Hepatocyte (in vitro differentiated cells): ENCODE data around the gene ARHGAP31. TPM values are rescaled to one million over a fixed set of nuclear protein-coding genes. Genes with fewer than 3 reads are reported as not detected.

Experiments used
- DNase-seq: peaks from one replicate; pipeline ENCODE4 v3.0.0-alpha.2; 2016; ENCODE audit warnings: low spot score
- H2AFZ ChIP-seq: fragments of 200-600 bp; sonication (generic); 2 replicates; pipeline ENCODE4 v1.6.0; 2016; ENCODE audit warnings: antibody characterized with exemption, mild to moderate bottlenecking
- H3K27ac ChIP-seq: fragments of 200-600 bp; sonication (generic); 2 replicates; pipeline ENCODE4 v1.5.1; 2016; ENCODE audit warnings: mild to moderate bottlenecking
- H3K27me3 ChIP-seq: fragments of 200-600 bp; sonication (generic); 2 replicates; pipeline ENCODE4 v1.6.1; 2016
- H3K36me3 ChIP-seq: fragments of 200-600 bp; sonication (generic); replicated peaks from 2 replicates; pipeline ENCODE4 v1.5.1; 2016; ENCODE audit warnings: low read depth; ENCODE audit not compliant: insufficient read depth
- H3K4me1 ChIP-seq: fragments of 200-600 bp; sonication (generic); 2 replicates; pipeline ENCODE4 v1.5.1; 2016; ENCODE audit warnings: mild to moderate bottlenecking, moderate library complexity; ENCODE audit not compliant: insufficient read depth
- H3K4me2 ChIP-seq: fragments of 200-600 bp; sonication (generic); 2 replicates; pipeline ENCODE4 v1.6.0; 2016
- H3K4me3 ChIP-seq: fragments of 200-600 bp; sonication (generic); 2 replicates; pipeline ENCODE4 v1.5.1; 2016; ENCODE audit warnings: mild to moderate bottlenecking
- H3K79me2 ChIP-seq: fragments of 200-600 bp; sonication (generic); 2 replicates; pipeline ENCODE4 v1.6.0; 2017; ENCODE audit warnings: mild to moderate bottlenecking
- H3K9me2 ChIP-seq: fragments of 200-600 bp; sonication (generic); replicated peaks from 2 replicates; pipeline ENCODE4 v1.6.0; 2017; ENCODE audit warnings: mild to moderate bottlenecking; ENCODE audit not compliant: insufficient read depth
- H3K9me3 ChIP-seq: fragments of 200-600 bp; sonication (generic); 2 replicates; pipeline ENCODE4 v1.5.1; 2016; ENCODE audit warnings: low read depth, mild to moderate bottlenecking
- H4K20me1 ChIP-seq: fragments of 200-600 bp; sonication (generic); 2 replicates; pipeline ENCODE4 v1.6.0; 2016; ENCODE audit warnings: mild to moderate bottlenecking; ENCODE audit not compliant: insufficient read depth, poor library complexity, severe bottlenecking
- CTCF ChIP-seq: fragments of 200-600 bp; sonication (generic); IDR thresholded peaks from 2 replicates; pipeline ENCODE4 v1.5.1; 2016; ENCODE audit warnings: antibody characterized with exemption, mild to moderate bottlenecking; ENCODE audit not compliant: poor library complexity
- EZH2 ChIP-seq: fragments of 200-600 bp; sonication (generic); IDR thresholded peaks from 2 replicates; pipeline ENCODE4 v1.6.1; 2016; ENCODE audit warnings: antibody characterized with exemption, mild to moderate bottlenecking, borderline replicate concordance
- EZH2phosphoT487 ChIP-seq: fragments of 200-600 bp; sonication (generic); IDR thresholded peaks from one replicate; pipeline ENCODE4 v1.6.1; 2018; ENCODE audit warnings: antibody characterized with exemption, mild to moderate bottlenecking, low read depth, moderate library complexity; ENCODE audit not compliant: unreplicated experiment, severe bottlenecking
- WGBS: methylation state at CpG from one replicate; pipeline ENCODE4 v1.1.6; 2016; ENCODE audit warnings: low lambda C conversion rate; ENCODE audit errors: missing lambda C conversion rate; 5-methylcytosine and 5-hydroxymethylcytosine counted together
- polyA plus RNA-seq: library from polyadenylated mRNA; unstranded; fragments of >200 nt; fragmentation: Nextera tagmentation; extraction: Ambion mirVana; gene quantifications from 2 replicates; pipeline ENCODE4 v1.2.1, GENCODE V29; 2016
- total RNA-seq: library from RNA; depleted of rRNA; stranded (reverse); fragments of >200 nt; gene quantifications from 2 replicates; pipeline ENCODE4 v1.2.3, GENCODE V29; 2014

Gene ARHGAP31
- total and polyA plus RNA-seq, 2 experiments from 2014 or later: 2.9 to 7.3 TPM

- Histone ChIP-seq H3K79me2 (peaks cover 26% of the 10 kb centered on the region), H2AFZ (no peak overlapping the region), H3K4me2 (no peak overlapping the region), H3K9me2 (no peaks in the 10 kb centered on the region), H4K20me1 (no peaks in the 10 kb centered on the region), H3K9me3 (no peaks in the 10 kb centered on the region), H3K4me3 (no peak overlapping the region), H3K27me3 (no peaks in the 10 kb centered on the region), H3K36me3 (no peaks in the 10 kb centered on the region), H3K4me1 (peaks cover 20% of the 10 kb centered on the region), H3K27ac (no peak overlapping the region)
- TF ChIP-seq CTCF: no peak
- no peak for TF ChIP-seq EZH2
- TF ChIP-seq EZH2phosphoT487: no peak
- 90% methylated on average over 3 of the region's 3 CpGs for WGBS
- no peak for DNase-seq
Observed at GRCh38 chr3:119301662-119302061, 7.5 kb downstream of the ARHGAP31 start.

- Histone ChIP-seq H3K4me3 (no peak overlapping the region), H3K9me2 (no peaks in the 10 kb centered on the region), H4K20me1 (no peaks in the 10 kb centered on the region), H3K27ac (no peak overlapping the region), H3K27me3 (no peaks in the 10 kb centered on the region), H3K4me2 (no peak overlapping the region), H3K4me1 (peaks cover 11% of the 10 kb centered on the region), H3K9me3 (no peaks in the 10 kb centered on the region), H2AFZ (no peak overlapping the region), H3K79me2 (peaks cover 23% of the 10 kb centered on the region), H3K36me3 (no peaks in the 10 kb centered on the region)
- WGBS: 76% methylated on average over 7 of the region's 7 CpGs
- DNase-seq: no peak
- TF ChIP-seq CTCF (no peak), EZH2 (no peak), EZH2phosphoT487 (no peak)
Observed at GRCh38 chr3:119302697-119303551, 8.7 kb downstream of the ARHGAP31 start.

- TF ChIP-seq CTCF: no peak
- no peak for TF ChIP-seq EZH2phosphoT487
- TF ChIP-seq EZH2: no peak
- Histone ChIP-seq H3K4me1 (peaks cover 11% of the 10 kb centered on the region), H4K20me1 (no peaks in the 10 kb centered on the region), H3K4me2 (peak overlapping the region; percentile 41), H3K79me2 (peaks cover 18% of the 10 kb centered on the region), H2AFZ (no peak overlapping the region), H3K9me3 (no peaks in the 10 kb centered on the region), H3K27ac (peak overlapping the region; percentile 11), H3K4me3 (no peak overlapping the region), H3K9me2 (no peaks in the 10 kb centered on the region), H3K36me3 (no peaks in the 10 kb centered on the region), H3K27me3 (no peaks in the 10 kb centered on the region)
- no peak for DNase-seq
- WGBS: 42% methylated on average over 1 of the region's 1 CpG
Observed at GRCh38 chr3:119304201-119304713, 10.1 kb downstream of the ARHGAP31 start.
